GM06990 (cell line): Measurements from ENCODE around the gene SLC17A5.
A peak's percentile ranks its signal among the peaks of the same experiment; 100 is the strongest.

Experiments used
- DNase-seq: peaks from one replicate; pipeline ENCODE4 v3.0.0-alpha.2; 2011; ENCODE audit not compliant: insufficient read length; ENCODE audit errors: extremely low read depth
- H3K27me3 ChIP-seq: replicated peaks from 2 replicates; pipeline ENCODE4 v1.6.0; 2011; ENCODE audit warnings: low read length; ENCODE audit not compliant: control insufficient read depth, insufficient read depth
- H3K36me3 ChIP-seq: 2 replicates; pipeline ENCODE4 v1.5.1; 2011; ENCODE audit warnings: low read length; ENCODE audit not compliant: control insufficient read depth, insufficient read depth
- H3K4me3 ChIP-seq: replicated peaks from 2 replicates; pipeline ENCODE4 v1.5.1; 2011; ENCODE audit warnings: low read depth, mild to moderate bottlenecking, control low read depth, low read length
- TF ChIP-seq, protein P1 (sequence below): IDR thresholded peaks from 2 replicates; pipeline ENCODE4 v1.5.1; 2011; ENCODE audit warnings: low read length, control low read depth, mild to moderate bottlenecking, inconsistent platforms; ENCODE audit not compliant: insufficient read depth, poor library complexity, severe bottlenecking

SLC17A5 gene

DNA sequence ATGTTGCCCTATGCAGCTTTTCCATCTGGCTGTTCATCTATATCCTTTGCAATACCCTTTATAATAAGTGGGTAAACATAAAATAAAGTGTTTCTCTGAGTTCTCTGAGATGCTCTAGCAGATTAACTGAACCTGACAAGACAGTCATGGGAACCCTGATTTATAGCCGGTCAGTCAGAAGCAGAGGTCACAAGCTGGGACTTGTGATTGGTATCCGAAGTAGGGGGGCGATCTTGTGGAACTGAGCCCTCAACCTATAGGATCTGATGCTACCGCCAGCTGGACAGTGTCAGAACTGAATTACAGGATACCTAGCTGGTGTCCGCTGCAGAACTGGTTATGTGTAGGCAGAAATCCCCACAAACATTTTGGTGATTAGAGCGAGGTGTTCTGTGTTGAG lies 39.0 kb downstream of the SLC17A5 start:
- no peaks in the 10 kb centered on the region for H3K27me3 ChIP-seq
- TF ChIP-seq, protein P1, sequence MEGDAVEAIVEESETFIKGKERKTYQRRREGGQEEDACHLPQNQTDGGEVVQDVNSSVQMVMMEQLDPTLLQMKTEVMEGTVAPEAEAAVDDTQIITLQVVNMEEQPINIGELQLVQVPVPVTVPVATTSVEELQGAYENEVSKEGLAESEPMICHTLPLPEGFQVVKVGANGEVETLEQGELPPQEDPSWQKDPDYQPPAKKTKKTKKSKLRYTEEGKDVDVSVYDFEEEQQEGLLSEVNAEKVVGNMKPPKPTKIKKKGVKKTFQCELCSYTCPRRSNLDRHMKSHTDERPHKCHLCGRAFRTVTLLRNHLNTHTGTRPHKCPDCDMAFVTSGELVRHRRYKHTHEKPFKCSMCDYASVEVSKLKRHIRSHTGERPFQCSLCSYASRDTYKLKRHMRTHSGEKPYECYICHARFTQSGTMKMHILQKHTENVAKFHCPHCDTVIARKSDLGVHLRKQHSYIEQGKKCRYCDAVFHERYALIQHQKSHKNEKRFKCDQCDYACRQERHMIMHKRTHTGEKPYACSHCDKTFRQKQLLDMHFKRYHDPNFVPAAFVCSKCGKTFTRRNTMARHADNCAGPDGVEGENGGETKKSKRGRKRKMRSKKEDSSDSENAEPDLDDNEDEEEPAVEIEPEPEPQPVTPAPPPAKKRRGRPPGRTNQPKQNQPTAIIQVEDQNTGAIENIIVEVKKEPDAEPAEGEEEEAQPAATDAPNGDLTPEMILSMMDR: no peak
- H3K4me3 ChIP-seq: no peak overlapping the region
- no peak for DNase-seq
- no peaks in the 10 kb centered on the region for H3K36me3 ChIP-seq

DNA sequence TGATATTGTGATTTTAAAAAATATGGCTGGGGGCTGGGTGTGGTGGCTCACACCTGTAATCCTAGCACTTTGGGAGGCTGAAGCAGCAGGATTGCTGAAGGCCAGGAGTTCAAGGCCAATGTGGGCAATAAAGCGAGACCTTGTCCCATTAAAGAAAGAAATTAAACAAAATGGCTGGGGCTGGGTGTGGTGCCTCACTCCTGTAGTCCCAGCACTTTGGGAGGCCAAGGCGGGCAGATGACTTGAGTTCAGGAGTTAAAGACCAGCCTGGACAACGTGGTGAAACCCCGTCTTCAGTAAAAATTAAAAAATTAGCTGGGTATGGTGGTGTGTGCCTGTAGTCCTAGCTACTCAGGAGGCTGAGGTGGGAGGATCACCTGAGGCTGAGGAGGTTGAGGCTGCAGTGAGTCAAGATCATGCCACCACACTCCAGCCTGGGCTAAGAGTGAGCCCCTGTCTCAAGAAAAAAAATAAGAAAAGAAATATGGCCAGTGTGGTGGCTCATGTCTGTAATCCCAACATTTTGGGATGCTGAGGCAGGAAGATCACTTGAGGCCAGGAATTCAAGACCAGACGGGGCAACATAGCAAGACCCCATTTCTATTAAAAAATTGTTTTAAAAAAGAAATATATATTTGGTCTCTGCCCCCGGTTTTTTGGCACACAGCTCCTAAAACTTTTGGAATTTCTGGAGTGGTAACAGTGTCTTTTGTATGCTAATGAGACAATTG lies 39.8 kb downstream of the SLC17A5 start:
- TF ChIP-seq, protein P1: no peak
- no peaks in the 10 kb centered on the region for H3K36me3 ChIP-seq

DNA sequence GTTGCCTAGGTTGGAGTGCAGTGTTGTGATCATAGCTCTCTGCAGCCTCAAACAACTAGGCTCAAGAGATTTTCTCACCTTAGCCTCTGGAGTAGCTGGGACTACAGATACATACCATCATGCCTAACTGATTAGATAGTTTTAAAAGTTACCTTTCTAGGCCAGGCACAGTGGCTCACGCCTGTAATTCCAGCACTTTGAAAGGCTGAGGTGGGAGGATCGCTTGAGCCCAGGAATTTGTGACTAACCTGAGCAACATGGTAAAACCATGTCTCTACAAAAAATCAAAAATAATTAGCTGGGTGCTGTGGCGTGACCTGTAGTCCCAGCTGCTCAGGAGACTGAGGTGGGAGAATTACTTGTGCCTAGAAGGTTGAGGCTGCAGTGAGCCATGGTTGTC lies 41.2 kb downstream of the SLC17A5 start:
- Histone ChIP-seq H3K27me3 (no peaks in the 10 kb centered on the region), H3K36me3 (no peaks in the 10 kb centered on the region), H3K4me3 (no peak overlapping the region)
- TF ChIP-seq, protein P1: no peak
- DNase-seq: no peak

More for the DNA sequence above, 39.8 kb downstream of the SLC17A5 start:
- Histone ChIP-seq H3K27me3 (no peaks in the 10 kb centered on the region), H3K4me3 (no peak overlapping the region)
- DNase-seq: no peak

DNA sequence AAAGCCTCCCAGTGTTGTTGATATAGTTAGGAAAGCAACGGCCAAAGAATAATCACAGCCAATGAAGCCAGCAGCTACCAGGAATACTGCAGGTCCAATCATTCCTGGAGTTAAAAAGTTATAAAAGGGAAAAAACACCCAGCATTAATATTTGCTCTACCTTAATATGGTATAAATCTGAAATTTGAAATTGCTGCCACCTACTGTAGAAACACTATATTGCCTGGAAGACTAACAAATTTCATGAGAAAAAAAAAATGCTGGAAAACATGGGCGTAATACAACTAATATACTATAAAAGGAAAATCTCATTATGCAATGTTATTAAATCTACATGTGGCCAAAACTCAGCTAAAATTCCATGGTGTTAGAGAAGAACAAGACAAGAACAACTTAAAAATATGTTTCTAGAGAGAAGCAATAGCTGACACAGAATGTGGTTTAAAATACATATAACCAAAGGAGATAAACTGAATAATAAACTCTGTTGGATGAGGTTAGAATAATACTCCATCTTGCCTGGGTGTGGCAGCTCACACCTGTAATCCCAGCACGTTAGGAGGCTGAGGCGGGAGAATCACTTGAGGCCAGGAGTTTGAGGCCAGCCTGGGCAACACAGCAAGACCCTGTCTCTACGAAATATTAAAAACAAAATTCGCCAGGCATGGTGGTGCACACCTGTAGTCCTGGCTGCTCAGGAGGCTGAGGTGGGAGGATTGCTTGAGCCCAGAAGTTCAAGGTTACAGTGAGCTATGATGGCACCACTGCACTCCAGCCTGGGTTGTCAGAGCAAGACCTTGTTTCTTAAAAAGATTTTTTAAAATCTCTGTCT lies 43.1 kb downstream of the SLC17A5 start:
- no peaks in the 10 kb centered on the region for H3K36me3 ChIP-seq
- TF ChIP-seq, protein P1: peak; percentile 40
- no peaks in the 10 kb centered on the region for H3K27me3 ChIP-seq
- H3K4me3 ChIP-seq: no peak overlapping the region
- DNase-seq: peak; percentile 30

DNA sequence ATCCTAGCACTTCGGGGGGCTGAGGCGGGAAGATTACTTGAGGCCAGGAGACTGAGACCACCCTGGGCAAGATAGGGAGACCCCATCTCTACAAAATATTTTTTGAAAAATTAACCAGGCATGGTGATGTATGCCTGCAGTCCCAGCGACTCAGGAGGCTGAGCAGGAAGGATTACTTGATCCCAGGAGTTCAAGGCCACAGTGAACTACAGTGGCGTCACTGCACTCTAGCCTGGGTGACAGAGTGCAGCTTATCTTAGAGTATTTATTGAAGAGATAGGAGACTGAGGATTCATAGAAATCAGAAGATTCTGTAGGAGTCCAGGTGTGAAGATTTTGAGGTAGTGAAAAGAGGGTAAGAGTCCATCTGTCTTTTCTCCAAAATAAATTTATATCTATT lies 45.0 kb downstream of the SLC17A5 start:
- TF ChIP-seq, protein P1: no peak
- no peak for DNase-seq
- H3K36me3 ChIP-seq: no peaks in the 10 kb centered on the region

More for the DNA sequence above, 45.0 kb downstream of the SLC17A5 start:
- no peaks in the 10 kb centered on the region for H3K27me3 ChIP-seq
- no peak overlapping the region for H3K4me3 ChIP-seq
